ENCODE data around the gene KAZN.

GRCh38 chr1:14922942-14923726 lies 324.6 kb downstream of the KAZN start:
- no peak for TF ChIP-seq RAD21 (conservative IDR thresholded peaks at IDR 0.05)
- TF ChIP-seq MXI1 (conservative IDR thresholded peaks at IDR 0.05; ENCODE audit: poor library complexity, severe bottlenecking): no peak
- TF ChIP-seq POLR2AphosphoS5 (IDR thresholded peaks at IDR 0.05): no peak
